Fibroblast of skin of abdomen (primary cell): ENCODE data around the gene NTM.

Experiments used
- DNase-seq: peaks from one replicate; pipeline ENCODE4 v3.0.0-alpha.2; 2013

NTM gene

GRCh38 chr11:132126973-132127899 is 756.8 kb downstream of the NTM start:
- DNase-seq, result peak; percentile 95

- DNase-seq, result no peak
Measured at GRCh38 chr11:132127900-132128288, 757.5 kb downstream of the NTM start.

DNA sequence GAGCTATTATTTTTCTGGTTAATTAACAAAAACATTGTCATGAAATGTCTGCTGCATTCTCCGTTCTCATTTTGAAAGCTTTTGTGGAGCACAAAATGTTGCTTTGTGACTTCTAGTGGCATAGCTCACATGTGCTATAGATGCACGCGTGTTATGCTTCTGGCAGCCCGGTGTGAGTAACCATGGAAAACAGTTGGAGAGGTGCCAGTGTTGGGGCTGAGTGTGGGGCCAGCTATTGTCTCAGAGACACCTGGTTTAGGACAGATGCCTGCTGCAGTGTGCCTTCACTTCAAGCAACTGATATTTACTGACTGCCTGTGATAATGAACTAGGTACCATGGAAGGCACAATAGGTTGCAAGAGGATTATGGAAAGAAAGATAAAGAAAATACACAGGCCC is 760.6 kb downstream of the NTM start:
- DNase-seq, result peak; percentile 33

DNA sequence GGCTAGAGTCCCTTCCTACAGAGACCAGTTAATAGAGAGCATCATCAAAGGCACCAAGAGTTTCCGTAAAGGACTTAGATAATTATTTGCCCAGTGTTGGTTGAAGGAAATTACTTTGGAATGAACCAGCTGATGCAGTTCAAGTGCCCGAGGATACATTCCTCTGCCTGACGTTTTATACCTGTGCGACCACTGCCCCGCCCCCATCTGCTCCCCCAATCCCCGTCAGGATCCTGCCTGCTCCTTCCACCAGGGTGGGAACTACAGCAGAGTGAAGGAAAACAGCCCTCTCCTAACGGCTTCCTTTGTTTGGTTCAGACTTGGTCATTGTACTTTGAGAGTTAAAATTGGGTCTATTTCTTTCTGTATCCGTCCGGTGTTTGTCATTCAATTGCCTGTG is 761.5 kb downstream of the NTM start:
- DNase-seq, result no peak

DNA sequence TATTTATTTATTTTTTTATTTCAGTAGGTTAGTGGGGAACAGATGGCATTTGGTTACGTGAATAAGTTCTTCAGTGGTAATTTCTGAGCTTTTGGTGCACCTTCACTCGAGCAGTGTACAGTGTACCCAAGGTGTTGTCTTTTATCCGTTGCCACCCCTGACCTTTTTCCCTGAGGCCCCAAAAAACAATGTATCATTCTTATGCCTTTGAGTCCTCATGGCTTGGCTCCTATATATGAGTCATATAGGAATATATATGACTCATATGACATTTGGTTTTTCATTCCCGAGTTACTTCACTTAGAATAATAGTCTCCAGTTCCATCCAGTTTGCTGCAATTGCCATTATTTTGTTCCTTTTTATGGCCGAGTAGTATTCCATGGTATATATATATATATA is 763.9 kb downstream of the NTM start:
- peak; percentile 48 for DNase-seq

DNA sequence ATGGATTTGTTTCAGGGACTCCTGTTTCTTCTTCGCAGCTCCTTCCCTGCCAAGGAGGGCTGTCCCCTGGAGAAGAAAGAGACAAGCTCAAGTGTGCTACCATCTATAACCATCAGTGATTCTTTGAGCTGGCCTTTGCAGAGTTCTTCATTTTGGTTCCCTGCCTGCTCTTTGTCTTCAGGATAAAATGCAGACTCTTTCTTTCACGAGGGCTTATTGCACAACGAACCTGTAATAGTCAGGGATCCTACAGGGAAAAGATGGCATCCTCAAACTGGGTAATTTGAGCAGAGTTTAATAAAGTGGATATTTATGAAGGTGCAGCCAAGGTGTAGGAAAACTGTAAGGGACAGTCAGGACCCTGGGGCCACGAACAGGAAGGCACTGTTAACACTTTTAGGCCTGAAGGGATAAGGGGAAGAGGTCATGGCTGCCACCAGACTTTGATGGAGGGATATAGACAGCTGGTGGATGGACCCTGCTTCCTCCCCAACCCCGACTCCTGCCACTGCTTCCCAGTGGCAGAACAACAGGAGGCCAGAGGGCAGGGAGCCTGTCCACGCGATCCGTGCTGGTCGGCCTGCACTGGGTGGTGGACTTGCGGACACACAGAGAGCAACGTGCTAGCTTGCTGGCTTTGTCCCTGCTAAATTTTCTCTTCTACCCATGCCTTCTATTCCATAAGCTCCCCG is 767.0 kb downstream of the NTM start:
- DNase-seq, result no peak

GRCh38 chr11:132137981-132138313 is 767.5 kb downstream of the NTM start:
- no peak for DNase-seq

- no peak for DNase-seq
Measured at GRCh38 chr11:132139181-132139580, 768.8 kb downstream of the NTM start.

- no peak for DNase-seq
Measured at GRCh38 chr11:132140056-132140455, 769.6 kb downstream of the NTM start.

DNA sequence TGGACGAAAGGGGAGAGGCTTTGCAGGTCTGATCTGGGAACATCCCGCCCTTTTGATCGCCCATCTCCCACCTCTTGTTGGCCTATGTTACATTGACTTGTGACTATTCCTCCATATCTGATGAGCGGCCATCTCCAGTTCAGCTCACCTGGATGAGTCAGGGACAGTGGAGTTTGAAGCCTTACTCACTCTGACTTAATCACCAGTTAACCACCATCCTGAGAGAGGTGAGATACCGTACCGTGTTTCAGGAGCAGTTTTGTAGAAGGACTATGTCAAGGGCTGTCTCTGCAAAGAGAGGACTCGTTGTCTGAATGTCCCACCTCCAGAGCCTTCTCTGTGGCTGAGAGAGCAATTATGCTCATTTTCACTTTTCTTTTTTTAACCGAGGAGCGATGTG is 771.7 kb downstream of the NTM start:
- no peak for DNase-seq

GRCh38 chr11:132142554-132142953 is 772.1 kb downstream of the NTM start:
- no peak for DNase-seq

DNA sequence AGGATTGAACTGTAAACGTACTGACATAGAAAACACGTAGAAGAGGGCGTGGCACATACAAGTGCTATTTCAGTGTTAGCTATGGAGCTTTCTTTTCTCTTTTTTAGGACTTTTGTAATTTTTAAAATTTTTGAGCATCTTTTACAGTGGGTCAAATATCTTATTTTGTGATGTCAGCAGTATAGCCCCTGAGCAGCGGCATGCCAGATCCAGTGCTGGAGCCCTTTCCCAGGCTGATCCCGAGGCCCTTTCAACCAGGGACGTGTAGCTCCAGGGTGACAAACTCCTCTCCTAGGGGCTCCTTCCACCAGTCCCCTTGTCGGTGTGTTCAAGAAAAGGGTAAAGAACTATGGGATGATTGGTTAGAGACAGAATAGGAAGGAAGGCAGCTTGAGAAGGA is 777.0 kb downstream of the NTM start:
- DNase-seq, result no peak

DNA sequence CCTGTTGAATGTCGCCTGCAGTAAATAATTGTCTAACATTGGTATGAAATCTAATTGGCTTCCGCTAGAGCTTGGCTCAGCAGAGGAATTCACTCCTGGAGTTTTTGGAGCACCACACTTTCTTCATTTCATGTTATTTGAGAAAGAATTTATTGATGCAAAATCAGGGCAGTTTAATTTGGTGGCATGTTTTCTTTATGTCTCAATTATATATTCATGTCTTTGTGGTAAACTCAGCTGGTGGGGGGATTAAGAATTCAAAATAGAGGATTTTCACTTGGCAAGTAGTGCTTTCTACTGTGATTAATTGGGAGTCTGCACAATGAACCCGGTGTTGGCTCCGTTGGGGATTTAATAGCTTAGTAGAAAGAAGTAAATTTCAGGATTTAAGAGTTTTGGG is 784.4 kb downstream of the NTM start:
- no peak for DNase-seq

- DNase-seq, result no peak
Measured at GRCh38 chr11:132158091-132158490, 787.7 kb downstream of the NTM start.

DNA sequence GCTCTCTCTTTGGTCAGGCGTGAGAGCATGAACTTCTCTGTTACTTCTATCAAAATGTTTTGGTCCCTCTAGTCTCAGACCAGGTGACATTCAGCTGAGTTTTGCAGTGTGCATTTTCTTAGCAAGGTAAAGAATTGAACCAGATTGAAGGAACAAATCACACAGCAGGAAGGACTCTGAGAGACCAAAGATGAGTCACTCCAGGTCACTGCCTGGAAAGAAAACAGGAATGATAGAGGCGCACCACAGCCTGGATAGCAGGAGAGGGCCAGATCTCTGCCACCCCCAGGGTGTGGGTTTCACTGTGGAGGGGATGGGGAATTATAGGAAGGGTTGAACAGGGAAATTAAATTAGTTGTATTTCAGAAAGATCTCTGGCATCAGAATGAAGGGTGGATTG is 788.3 kb downstream of the NTM start:
- peak; percentile 22 for DNase-seq

GRCh38 chr11:132161403-132162078 is 791.1 kb downstream of the NTM start:
- DNase-seq, result no peak

- no peak for DNase-seq
Measured at GRCh38 chr11:132168344-132168981, 798.0 kb downstream of the NTM start.

GRCh38 chr11:132171031-132171430 is 800.6 kb downstream of the NTM start:
- DNase-seq, result no peak

DNA sequence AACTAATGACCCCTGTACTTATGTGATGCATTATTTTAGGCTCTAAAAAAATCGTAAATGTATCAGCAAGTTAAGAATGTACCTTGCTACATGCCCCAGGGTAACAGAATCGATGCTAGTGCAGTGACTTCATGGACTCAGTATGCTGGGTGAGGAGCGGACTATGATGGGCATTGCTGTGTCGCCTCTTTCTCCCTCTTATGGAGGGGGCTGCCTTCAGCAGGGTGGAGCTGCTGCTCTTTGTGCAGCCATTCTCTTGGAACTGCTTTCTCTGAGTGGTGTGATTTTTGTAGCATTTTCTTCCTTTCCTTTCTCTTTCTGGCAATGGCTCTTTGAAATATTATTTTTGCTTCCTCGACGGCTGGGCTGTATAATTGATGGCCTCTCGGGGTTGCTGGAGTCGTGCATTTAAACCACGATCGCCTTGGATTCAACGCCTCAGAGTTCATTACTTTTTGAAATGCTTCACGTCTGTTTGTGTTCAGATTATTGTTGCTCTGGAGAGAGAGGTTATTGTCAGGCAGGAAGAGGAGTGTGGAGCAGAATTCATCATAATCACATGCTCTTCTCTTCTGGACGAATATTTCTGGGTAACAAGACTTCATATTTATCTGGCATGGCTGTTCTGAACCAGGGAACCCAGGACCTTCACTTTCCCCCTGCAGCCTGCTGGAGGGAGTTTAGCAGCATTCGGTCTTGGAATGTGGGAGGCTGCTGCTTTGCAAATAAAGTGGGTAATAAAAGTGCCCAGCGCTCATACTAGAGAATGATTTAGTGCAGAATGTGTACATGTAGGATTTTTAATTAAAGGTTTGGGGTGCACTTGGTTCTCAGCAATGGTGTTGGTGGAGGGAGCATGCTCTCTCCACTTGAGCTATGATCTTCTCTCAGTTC is 804.2 kb downstream of the NTM start:
- DNase-seq, result no peak

DNA sequence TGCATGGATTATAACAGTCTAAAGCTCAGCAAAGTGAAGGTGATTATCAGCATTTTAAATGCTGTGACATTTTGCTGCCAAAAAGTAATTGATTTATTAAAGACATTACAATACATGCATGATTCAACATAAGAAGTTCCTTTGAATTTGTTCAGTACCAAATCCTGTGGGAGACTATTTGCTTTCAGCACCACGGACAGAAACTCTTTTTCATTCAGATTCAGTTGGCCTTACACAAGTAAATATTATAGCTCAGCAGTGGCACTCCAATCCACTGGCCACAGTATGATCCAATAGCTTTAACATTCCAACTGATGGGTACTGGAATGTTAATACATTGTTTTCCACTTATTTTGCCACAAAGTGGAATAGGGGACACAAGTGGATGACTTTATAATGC is 806.7 kb downstream of the NTM start:
- peak; percentile 61 for DNase-seq

- DNase-seq, result no peak
Measured at GRCh38 chr11:132184079-132184478, 813.7 kb downstream of the NTM start.
